Measurements from ENCODE around the gene RAB8A. TPM values are rescaled to one million over a fixed set of nuclear protein-coding genes. Genes with fewer than 3 reads are reported as not detected.
A peak's percentile ranks its signal among the peaks of the same experiment; 100 is the strongest.

The RAB8A gene
- total RNA-seq, 1 donor from 2014 or later = 60.6 TPM

- no peak for DNase-seq (ENCODE audit: low spot score)
- Mint-ChIP-seq H3K4me1 (ENCODE audit: unreplicated experiment) (peaks cover 18% of the 10 kb centered on the region), H3K27ac (ENCODE audit: unreplicated experiment) (peak overlapping the region; percentile 27), H3K4me3 (ENCODE audit: unreplicated experiment) (peak overlapping the region; percentile 32), H3K9me3 (ENCODE audit: unreplicated experiment) (no peaks in the 10 kb centered on the region), H3K27me3 (ENCODE audit: unreplicated experiment) (peaks cover 7% of the 10 kb centered on the region), H3K36me3 (ENCODE audit: low read depth, unreplicated experiment) (peaks cover 4% of the 10 kb centered on the region)
- TF ChIP-seq CTCF (IDR thresholded peaks at IDR 0.05; ENCODE audit: unreplicated experiment) = no peak
Observed at GRCh38 chr19:16066611-16067104, 45.0 kb upstream of the RAB8A start.

GRCh38 chr19:16067205-16067938, 44.3 kb upstream of the RAB8A start:
- H3K4me3 Mint-ChIP-seq (ENCODE audit: unreplicated experiment) = no peak overlapping the region
- H3K4me1 Mint-ChIP-seq (ENCODE audit: unreplicated experiment) = peaks cover 21% of the 10 kb centered on the region
- H3K27ac Mint-ChIP-seq (ENCODE audit: unreplicated experiment) = no peak overlapping the region
- no peaks in the 10 kb centered on the region for H3K9me3 Mint-ChIP-seq (ENCODE audit: unreplicated experiment)
- no peak for DNase-seq (ENCODE audit: low spot score)
- H3K27me3 Mint-ChIP-seq (ENCODE audit: unreplicated experiment) = peaks cover 7% of the 10 kb centered on the region
- no peak for TF ChIP-seq CTCF (IDR thresholded peaks at IDR 0.05; ENCODE audit: unreplicated experiment)
- no peaks in the 10 kb centered on the region for H3K36me3 Mint-ChIP-seq (ENCODE audit: low read depth, unreplicated experiment)

GRCh38 chr19:16068696-16069259, 42.9 kb upstream of the RAB8A start:
- Mint-ChIP-seq H3K4me1 (ENCODE audit: unreplicated experiment) (peaks cover 28% of the 10 kb centered on the region), H3K27ac (ENCODE audit: unreplicated experiment) (no peak overlapping the region), H3K4me3 (ENCODE audit: unreplicated experiment) (no peak overlapping the region), H3K9me3 (ENCODE audit: unreplicated experiment) (no peaks in the 10 kb centered on the region), H3K27me3 (ENCODE audit: unreplicated experiment) (peaks cover 9% of the 10 kb centered on the region), H3K36me3 (ENCODE audit: low read depth, unreplicated experiment) (no peaks in the 10 kb centered on the region)
- TF ChIP-seq CTCF (IDR thresholded peaks at IDR 0.05; ENCODE audit: unreplicated experiment) = no peak
- no peak for DNase-seq (ENCODE audit: low spot score)

GRCh38 chr19:16069813-16070365, 41.8 kb upstream of the RAB8A start:
- no peak overlapping the region for H3K27ac Mint-ChIP-seq (ENCODE audit: unreplicated experiment)
- DNase-seq (ENCODE audit: low spot score) = no peak
- no peaks in the 10 kb centered on the region for H3K9me3 Mint-ChIP-seq (ENCODE audit: unreplicated experiment)
- H3K4me3 Mint-ChIP-seq (ENCODE audit: unreplicated experiment) = no peak overlapping the region
- peaks cover 2% of the 10 kb centered on the region for H3K36me3 Mint-ChIP-seq (ENCODE audit: low read depth, unreplicated experiment)
- H3K4me1 Mint-ChIP-seq (ENCODE audit: unreplicated experiment) = peaks cover 39% of the 10 kb centered on the region
- TF ChIP-seq CTCF (IDR thresholded peaks at IDR 0.05; ENCODE audit: unreplicated experiment) = no peak
- peaks cover 12% of the 10 kb centered on the region for H3K27me3 Mint-ChIP-seq (ENCODE audit: unreplicated experiment)
